SU-DHL-6 (cell line): ENCODE data around the gene RND3.

Experiments used
- H2AFZ ChIP-seq: fragments of 200-600 bp; sonication (generic); 2 replicates; pipeline ENCODE4 v1.6.1; 2014; ENCODE audit warnings: low read depth, mild to moderate bottlenecking, moderate library complexity, mixed read lengths, antibody characterized with exemption, low read length; ENCODE audit not compliant: severe bottlenecking
- H3F3A ChIP-seq: fragments of 200-600 bp; shearing (Covaris generic); 2 replicates; pipeline ENCODE4 v1.6.0; 2016; ENCODE audit warnings: antibody characterized with exemption, mild to moderate bottlenecking; ENCODE audit not compliant: insufficient read depth
- H3K27ac ChIP-seq: fragments of 200-600 bp; sonication (generic); 2 replicates; pipeline ENCODE4 v1.5.1; 2016; ENCODE audit warnings: low read depth, mild to moderate bottlenecking, low read length, moderate library complexity, mixed read lengths
- H3K27me3 ChIP-seq: fragments of 200-600 bp; sonication (generic), shearing (Covaris generic); 2 replicates; pipeline ENCODE4 v1.6.0; 2014; ENCODE audit warnings: mild to moderate bottlenecking, low read length
- H3K36me3 ChIP-seq: fragments of 200-600 bp; sonication (generic); 2 replicates; pipeline ENCODE4 v1.6.1; 2014; ENCODE audit warnings: mild to moderate bottlenecking, low read length, mixed read lengths
- H3K4me2 ChIP-seq: fragments of 300-600, 200-600 bp; shearing (Covaris generic), sonication (generic); 2 replicates; pipeline ENCODE4 v1.6.0; 2014; ENCODE audit warnings: low read length, low read depth, mild to moderate bottlenecking; ENCODE audit not compliant: poor library complexity, severe bottlenecking
- H3K4me3 ChIP-seq: fragments of 200-600 bp; sonication (generic); 2 replicates; pipeline ENCODE4 v1.5.1; 2014; ENCODE audit warnings: antibody characterized with exemption, low read length, mild to moderate bottlenecking, mixed read lengths; ENCODE audit not compliant: insufficient read depth, poor library complexity, severe bottlenecking
- H3K79me2 ChIP-seq: fragments of 200-600 bp; sonication (generic); 2 replicates; pipeline ENCODE4 v1.6.1; 2014; ENCODE audit warnings: mild to moderate bottlenecking, low read length, moderate library complexity; ENCODE audit not compliant: insufficient read depth
- H3K9ac ChIP-seq: fragments of 200-600 bp; sonication (generic); 2 replicates; pipeline ENCODE4 v1.7.0; 2014; ENCODE audit warnings: mild to moderate bottlenecking, low read length
- H3K9me2 ChIP-seq: fragments of 200-600 bp; sonication (generic); replicated peaks from 2 replicates; pipeline ENCODE4 v1.6.1; 2014; ENCODE audit warnings: low read length; ENCODE audit not compliant: insufficient read depth
- H3K9me3 ChIP-seq: fragments of 200-600 bp; sonication (generic); 2 replicates; pipeline ENCODE4 v1.6.1; 2014; ENCODE audit warnings: low read length, mixed read lengths; ENCODE audit not compliant: insufficient read depth
- H4K20me1 ChIP-seq: fragments of 200-600 bp; sonication (generic); 2 replicates; pipeline ENCODE4 v1.6.1; 2014; ENCODE audit warnings: low read depth, mild to moderate bottlenecking, antibody characterized with exemption, low read length, moderate library complexity, mixed read lengths
- CTCF ChIP-seq: fragments of 200-600 bp; sonication (generic); IDR thresholded peaks from one replicate; pipeline ENCODE4 v1.5.1; 2017; ENCODE audit warnings: antibody characterized with exemption, mild to moderate bottlenecking, low read length, moderate library complexity; ENCODE audit not compliant: insufficient read depth, poor library complexity, severe bottlenecking
- EZH2phosphoT487 ChIP-seq: fragments of 200-600 bp; sonication (generic), shearing (Covaris generic); conservative IDR thresholded peaks from 2 replicates; pipeline ENCODE4 v1.6.1; 2018; ENCODE audit warnings: mild to moderate bottlenecking, antibody characterized with exemption, low read length, moderate library complexity, mixed read lengths

The RND3 gene

GRCh38 chr2:150431561-150432311, 55.7 kb downstream of the RND3 start:
- Histone ChIP-seq H4K20me1 (no peaks in the 10 kb centered on the region), H2AFZ (no peak overlapping the region), H3K4me2 (no peak overlapping the region), H3K27me3 (no peaks in the 10 kb centered on the region), H3K4me3 (no peak overlapping the region), H3K36me3 (no peaks in the 10 kb centered on the region), H3K27ac (no peak overlapping the region), H3F3A (no peaks in the 10 kb centered on the region), H3K9me2 (no peaks in the 10 kb centered on the region), H3K79me2 (no peaks in the 10 kb centered on the region), H3K9me3 (no peaks in the 10 kb centered on the region), H3K9ac (no peak overlapping the region)
- no peak for TF ChIP-seq CTCF
- TF ChIP-seq EZH2phosphoT487 = no peak

DNA sequence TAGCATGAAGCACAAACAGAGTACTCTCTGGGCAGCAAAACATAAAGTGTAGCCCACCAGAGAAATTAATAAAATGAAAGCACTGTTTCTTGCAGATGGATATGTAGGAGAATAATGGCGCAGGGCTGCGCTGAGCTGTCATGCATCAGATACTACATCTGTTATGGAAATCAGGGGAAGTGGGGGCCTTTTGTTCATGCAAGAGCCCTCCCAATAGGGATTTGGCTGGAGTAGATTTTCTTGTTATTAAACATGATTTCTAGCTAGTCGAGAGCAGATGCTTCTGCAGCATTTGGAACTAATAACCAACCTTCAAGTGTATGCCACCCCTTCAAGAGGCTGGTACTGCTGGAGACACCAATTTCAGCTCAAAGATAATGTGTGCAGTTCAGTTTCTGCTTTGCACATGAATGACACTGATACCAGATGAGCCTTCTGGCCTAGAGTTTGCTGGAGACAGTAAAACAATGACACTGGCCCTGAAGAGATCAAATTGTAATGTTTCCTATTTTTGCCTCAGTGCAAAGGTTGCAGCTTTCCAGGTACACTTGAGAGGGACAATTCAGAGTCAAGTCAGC, 58.0 kb downstream of the RND3 start:
- Histone ChIP-seq H3K9me2 (no peaks in the 10 kb centered on the region), H2AFZ (no peak overlapping the region), H3K27ac (no peak overlapping the region), H3K36me3 (no peaks in the 10 kb centered on the region), H3K4me3 (no peak overlapping the region), H3K27me3 (no peaks in the 10 kb centered on the region), H3K79me2 (no peaks in the 10 kb centered on the region), H3K4me2 (no peak overlapping the region), H4K20me1 (no peaks in the 10 kb centered on the region), H3K9ac (no peak overlapping the region), H3K9me3 (no peaks in the 10 kb centered on the region), H3F3A (no peaks in the 10 kb centered on the region)
- TF ChIP-seq CTCF (no peak), EZH2phosphoT487 (no peak)

DNA sequence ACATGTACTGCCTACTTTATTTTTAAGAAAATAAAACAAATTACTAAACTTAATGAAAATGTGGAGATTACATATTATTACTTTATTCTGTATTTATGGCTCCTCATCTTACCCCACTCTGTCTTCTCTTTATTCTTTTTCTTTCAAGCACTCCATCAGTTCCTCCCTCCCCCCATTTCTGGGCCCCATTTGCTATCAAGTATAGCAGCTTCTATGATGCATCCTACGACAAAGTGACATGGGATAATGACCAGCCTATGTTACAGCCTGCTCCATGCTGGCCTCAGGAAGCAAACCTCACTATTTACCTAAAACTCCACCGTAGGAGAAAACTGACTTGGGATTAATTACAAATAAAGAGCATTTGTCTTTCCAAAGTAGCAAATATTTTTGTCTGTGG, 58.8 kb downstream of the RND3 start:
- no peaks in the 10 kb centered on the region; the same call in 1 of the 2 replicates for H3K9me2 ChIP-seq
- no peaks in the 10 kb centered on the region for H3K36me3 ChIP-seq
- no peak overlapping the region for H3K9ac ChIP-seq
- H3K79me2 ChIP-seq = no peaks in the 10 kb centered on the region
- H3F3A ChIP-seq = no peaks in the 10 kb centered on the region
- no peak overlapping the region for H3K4me3 ChIP-seq
- no peak overlapping the region for H3K27ac ChIP-seq
- no peaks in the 10 kb centered on the region for H3K27me3 ChIP-seq
- H3K4me2 ChIP-seq = no peak overlapping the region
- TF ChIP-seq EZH2phosphoT487 = no peak
- no peak for TF ChIP-seq CTCF
- H2AFZ ChIP-seq = no peak overlapping the region
- H4K20me1 ChIP-seq = no peaks in the 10 kb centered on the region
- no peaks in the 10 kb centered on the region for H3K9me3 ChIP-seq
